GM18520 (cell line): ENCODE results near the gene DAND5.

Source experiments
- ATAC-seq: cut with Tn5 transposase; IDR thresholded peaks from one replicate; pipeline ENCODE4 v1.9.1; 2021; ENCODE audit not compliant: unreplicated experiment

Gene DAND5

DNA sequence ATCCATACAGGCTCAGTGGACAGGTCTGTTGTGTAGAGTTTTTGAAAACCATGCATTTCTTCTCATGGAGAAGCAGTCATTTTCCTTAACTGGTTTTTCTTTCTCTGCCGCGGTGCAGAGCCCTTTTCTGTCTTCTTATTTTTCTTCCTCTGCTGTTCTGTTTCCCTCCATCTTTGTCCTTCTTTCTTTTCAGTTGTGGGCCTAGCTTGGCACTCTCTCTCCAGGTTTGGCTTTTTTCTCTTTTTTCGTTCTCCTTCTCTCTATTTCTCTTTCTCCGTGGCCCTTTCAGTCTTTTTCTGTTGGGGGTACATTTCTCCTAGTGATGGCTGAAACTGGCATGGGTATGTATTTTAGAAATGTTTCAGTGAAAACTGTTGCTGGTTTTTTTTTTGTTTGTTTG, 50.0 kb downstream of the DAND5 start:
- ATAC-seq, result no peak

DNA sequence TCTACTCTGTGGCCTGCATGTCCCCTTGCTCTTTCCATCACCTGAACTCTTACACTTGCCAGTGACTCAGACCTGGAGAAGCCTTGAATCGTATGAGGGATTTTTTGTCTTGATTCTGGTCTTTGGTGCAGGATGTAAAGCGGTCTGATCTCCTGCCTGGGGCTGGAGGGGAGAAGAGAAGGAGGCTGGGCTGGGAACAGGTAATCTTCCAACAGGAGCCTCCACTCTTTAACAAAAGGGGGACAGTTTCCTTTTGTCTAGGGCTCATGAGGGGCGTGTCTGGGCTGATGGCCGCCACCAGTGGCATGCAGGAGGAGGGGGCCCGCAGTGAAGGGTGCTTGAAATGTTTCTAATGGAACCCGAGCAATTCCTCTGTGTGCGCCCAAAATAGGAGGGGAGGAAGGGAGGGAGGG, 50.6 kb downstream of the DAND5 start:
- ATAC-seq, result no peak

DNA sequence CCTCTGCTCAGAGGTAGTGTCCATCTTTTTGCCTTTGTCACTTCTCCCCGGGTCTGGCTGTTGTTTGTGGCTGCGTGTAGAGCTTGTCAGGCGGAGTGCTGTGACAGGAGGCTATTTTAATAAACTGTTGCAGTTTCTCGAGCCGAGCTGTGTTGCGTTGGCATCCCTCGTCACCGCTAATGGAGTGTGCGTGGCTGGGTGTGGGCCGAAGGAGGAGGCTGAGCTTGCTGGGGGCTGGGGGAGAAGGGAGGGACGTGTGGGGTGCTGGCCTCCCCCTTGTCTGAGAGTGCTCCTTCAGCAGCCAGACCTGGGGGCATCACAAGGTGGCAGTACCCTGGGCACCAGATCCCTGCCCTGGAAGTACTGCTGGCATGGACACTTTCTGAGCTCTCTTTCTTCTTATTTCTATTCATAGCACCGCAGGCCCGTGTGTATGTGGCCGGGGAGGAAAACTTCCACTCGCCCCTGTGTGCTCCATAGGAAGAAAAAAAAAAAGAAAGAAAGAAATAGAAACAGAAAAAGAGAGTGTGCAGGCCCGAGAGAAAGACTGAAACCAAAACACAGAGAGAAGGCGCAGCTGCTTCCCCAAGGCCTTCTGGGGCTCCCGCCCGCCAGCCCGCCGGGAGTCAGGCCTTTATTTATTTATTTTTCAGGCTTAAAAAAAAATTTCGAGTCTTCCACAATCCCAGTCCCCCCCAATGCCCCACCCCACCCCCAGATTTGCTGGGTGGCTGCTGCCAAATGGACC, 52.9 kb downstream of the DAND5 start:
- ATAC-seq, result no peak

DNA sequence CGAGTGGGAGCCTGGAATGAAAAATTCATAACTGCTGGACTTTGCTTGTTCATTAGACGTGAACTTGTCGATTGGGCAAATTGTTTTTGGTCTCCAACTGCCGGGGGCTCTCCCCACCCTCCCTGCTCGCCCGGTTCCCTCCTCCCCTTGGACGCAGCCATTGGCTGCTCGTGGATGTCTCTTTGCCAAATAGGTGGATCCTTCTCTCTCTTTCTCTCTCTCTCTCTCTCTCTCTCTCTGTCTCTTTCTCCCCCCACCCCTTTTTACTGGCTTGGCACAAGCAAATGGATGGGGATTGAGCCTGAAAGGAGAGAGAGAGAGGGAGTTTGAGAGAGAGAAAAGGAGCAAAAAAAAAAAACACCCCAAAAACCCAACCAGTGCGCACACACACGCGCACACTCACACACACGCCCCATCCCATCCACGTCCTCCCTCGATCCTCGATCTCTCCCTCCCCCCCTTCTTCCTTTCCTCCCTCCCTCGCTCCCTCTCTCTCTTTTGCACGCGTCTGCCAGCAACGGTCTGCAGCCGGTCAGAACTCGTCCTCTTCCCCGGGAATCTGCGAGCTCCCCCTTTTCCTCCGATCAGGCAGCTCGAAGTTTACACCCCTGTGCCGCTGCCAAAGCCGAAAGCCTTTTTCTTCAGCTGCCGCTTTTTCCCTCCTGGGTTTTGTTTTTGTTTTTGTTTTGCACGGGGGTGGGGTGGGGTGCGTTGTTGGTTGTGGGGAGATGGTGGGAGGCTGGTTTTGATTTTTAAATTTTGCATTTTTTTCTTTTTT, 53.7 kb downstream of the DAND5 start:
- no peak for ATAC-seq

DNA sequence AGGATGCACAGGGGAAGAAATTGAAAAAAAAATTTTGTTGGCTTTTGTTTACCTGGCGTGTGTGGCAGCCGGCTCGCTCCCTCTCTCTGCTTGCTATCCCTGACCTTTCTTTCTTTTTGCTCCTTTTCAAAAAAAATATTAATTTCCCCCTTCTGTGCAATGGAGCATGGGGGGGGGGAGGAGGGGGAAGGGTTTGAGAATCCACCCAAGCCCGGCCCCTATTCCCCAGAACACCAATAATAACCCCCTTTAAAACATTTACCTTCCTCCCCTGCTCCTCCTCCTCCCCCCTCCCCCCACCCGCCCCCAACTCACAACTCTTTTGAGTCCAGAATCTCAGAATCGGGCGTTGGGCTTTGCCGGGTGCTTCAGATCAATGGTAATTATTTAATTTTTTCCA, 54.3 kb downstream of the DAND5 start:
- no peak for ATAC-seq
